Left cardiac atrium (tissue), 4 donors: ENCODE measurements around the gene ECE2. TPM values are rescaled to one million over a fixed set of nuclear protein-coding genes. Genes with fewer than 3 reads are reported as not detected.
A peak's percentile ranks its signal among the peaks of the same experiment; 100 is the strongest.
"Not testable (repeated sequence)": the region's sequence is repeated elsewhere in the genome, so short reads cannot be mapped to it uniquely, and the experiment has no call there.

Experiments
- ATAC-seq, 2 donors: fragments of 200-7000 bp; cut with Tn5 transposase; one replicate each; pipeline ENCODE4 v1.9.1; 2020; ENCODE audit warnings: mild to moderate bottlenecking in 2 of 2, moderate library complexity in 2 of 2
- DNase-seq: peaks from one replicate; pipeline ENCODE4 v3.0.0-alpha.2; 2020
- intact Hi-C, 2 donors: fragments of 100-400 bp; cut with DNase I; formaldehyde crosslinking; loops; one replicate each; pipeline versions ENCODE4 v1.14.1 to v1.15.1; 2022 to 2023
- total RNA-seq, 2 donors: library from RNA; stranded (reverse); fragmentation: NEBNext Ultra II Directional; extraction: Animal tissue kit (Norgen Biotek cat#: 25700); gene quantifications; one replicate each; pipeline ENCODE4 v1.2.1, GENCODE V29; 2021
- donor health status: DM: no; HTN: yes; CAD: no.
- donor health status: DM: no; HTN: yes; CAD: no; lungs with severe emphysema.
- donor health status: DM: yes; HTN: yes; CAD: no.
- donor health status: Dilated cardiomyopathy.

Gene ECE2
- total RNA-seq, 2 donors from 2014 or later, result 1.1 TPM; not detected in 1

- no peak for ATAC-seq
- intact Hi-C loops, result no loop called here
- no peak for DNase-seq
Measured at GRCh38 chr3:184325715-184326369, 50.0 kb downstream of the ECE2 start.

- DNase-seq (no peak), ATAC-seq (no peak)
- intact Hi-C loops, result no loop called here
Measured at GRCh38 chr3:184327171-184327570, 51.3 kb downstream of the ECE2 start.

- ATAC-seq (no peak), DNase-seq (no peak)
- intact Hi-C loops, result no loop called here
Measured at GRCh38 chr3:184328516-184328915, 52.7 kb downstream of the ECE2 start.

GRCh38 chr3:184332370-184333090, 56.7 kb downstream of the ECE2 start:
- intact Hi-C loops, result no loop called here
- no peak for ATAC-seq
- DNase-seq, result no peak

GRCh38 chr3:184333190-184333589, 57.4 kb downstream of the ECE2 start:
- no peak for ATAC-seq
- intact Hi-C loops, result no loop called here

GRCh38 chr3:184333700-184334099, 57.9 kb downstream of the ECE2 start:
- intact Hi-C loops, result no loop called here
- DNase-seq, result no peak

More at GRCh38 chr3:184333190-184333589, 57.4 kb downstream of the ECE2 start:
- DNase-seq, result no peak

GRCh38 chr3:184334470-184335158, 58.8 kb downstream of the ECE2 start:
- DNase-seq (no peak), ATAC-seq (no peak)
- intact Hi-C loops, result no loop called here

More at GRCh38 chr3:184333700-184334099, 57.9 kb downstream of the ECE2 start:
- ATAC-seq, result no peak

- DNase-seq, result no peak
- peak in 1 of 2 donors; percentile 0 for ATAC-seq
- intact Hi-C loops, result no loop called here
Measured at GRCh38 chr3:184335291-184335660, 59.5 kb downstream of the ECE2 start.

GRCh38 chr3:184335661-184336546, 60.1 kb downstream of the ECE2 start:
- peak; percentile 90 for DNase-seq
- intact Hi-C loops, result no loop called here

GRCh38 chr3:184336547-184337398, 61.0 kb downstream of the ECE2 start:
- no peak for DNase-seq
- ATAC-seq, result peak; percentile 20 to 29
- intact Hi-C loops, result no loop called here

More at GRCh38 chr3:184335661-184336546, 60.1 kb downstream of the ECE2 start:
- ATAC-seq, result peak; percentile 73 to 78

GRCh38 chr3:184337399-184337714, 61.5 kb downstream of the ECE2 start, which contains the start of gene FAM131A:
TSS of gene FAM131A (plus strand) at chr3:184337600. CDS start at chr3:184337631, 31 bp downstream.
- DNase-seq (peak; percentile 72), ATAC-seq (peak; percentile 17 to 54)
- intact Hi-C loops, result no loop called here

- DNase-seq (no peak), ATAC-seq (no peak)
- intact Hi-C loops, result no loop called here
Measured at GRCh38 chr3:184337981-184338380, 62.2 kb downstream of the ECE2 start.

- DNase-seq (peak; percentile 91), ATAC-seq (peak; percentile 39 to 57)
- intact Hi-C loops, result no loop called here
Measured at GRCh38 chr3:184338511-184338945, 62.7 kb downstream of the ECE2 start.

GRCh38 chr3:184339001-184339400, 63.2 kb downstream of the ECE2 start:
- ATAC-seq (no peak), DNase-seq (no peak)
- intact Hi-C loops, result no loop called here

GRCh38 chr3:184339451-184340135, 63.8 kb downstream of the ECE2 start:
- intact Hi-C loops, ATAC-seq, DNase-seq: not testable (repeated sequence)

GRCh38 chr3:184341925-184342324, 66.1 kb downstream of the ECE2 start:
- ATAC-seq (no peak), DNase-seq (no peak)
- intact Hi-C loops, result no loop called here
